Astrocyte (in vitro differentiated cells and primary cell): Measurements from ENCODE around the gene IFNA4.

Experiments used
- CTCF ChIP-seq: IDR thresholded peaks from 2 replicates; pipeline ENCODE4 v1.5.1; 2011; ENCODE audit warnings: low read depth, mild to moderate bottlenecking, inconsistent platforms, low read length, moderate library complexity; ENCODE audit not compliant: insufficient read depth
- EZH2 ChIP-seq: IDR thresholded peaks from 2 replicates; pipeline ENCODE4 v1.6.1; 2012; ENCODE audit warnings: mild to moderate bottlenecking, low read length, inconsistent platforms; ENCODE audit not compliant: insufficient read depth

GRCh38 chr9:21160178-21160577, 27.2 kb downstream of the IFNA4 start:
- TF ChIP-seq CTCF (no peak), EZH2 (no peak)
